ENCODE data around the gene EIF4G3. TPM values are rescaled to one million over a fixed set of nuclear protein-coding genes. Genes with fewer than 3 reads are reported as not detected.
"Not testable (repeated sequence)": the region's sequence is repeated elsewhere in the genome, so short reads cannot be mapped to it uniquely, and the experiment has no call there.

The EIF4G3 gene
- polyA plus RNA-seq: 13.1 TPM

GRCh38 chr1:21176586-21177555 is at the start of gene EIF4G3:
Gene EIF4G3, minus strand, starts transcription at chr1:21176897. Its CDS starts 174,155 bp downstream, at chr1:21002742.
- Mint-ChIP-seq H3K4me1 (peaks cover 20 to 33% (median 20%) of the 10 kb centered on the region in 3 donors), H3K9me3 (no peaks in the 10 kb centered on the region), H3K4me3 (peak within 1 kb of the TSS; percentile 89 to 99 (median 98)), H3K27ac (peak within 1 kb of the TSS; percentile 94 to 98 (median 97)), H3K27me3 (no peaks in the 10 kb centered on the region), H3K36me3 (no peaks in the 10 kb centered on the region)

- Mint-ChIP-seq H3K36me3 (peaks cover 6% of the 10 kb centered on the region), H3K4me3 (no peak overlapping the region), H3K27me3 (no peaks in the 10 kb centered on the region), H3K9me3 (no peaks in the 10 kb centered on the region), H3K27ac (peak overlapping the region in 2 of 3 donors; percentile 31 to 43), H3K4me1 (no peaks in the 10 kb centered on the region)
These were observed 48.4 kb upstream of the EIF4G3 start for GRCh38 chr1:21225065-21225464.

GRCh38 chr1:21220815-21221214 is 44.1 kb upstream of the EIF4G3 start:
- Mint-ChIP-seq H3K4me3 (no peak overlapping the region), H3K36me3 (peaks cover 4% of the 10 kb centered on the region), H3K9me3 (no peaks in the 10 kb centered on the region), H3K4me1 (peaks cover 2 to 6% (median 3%) of the 10 kb centered on the region in 3 donors), H3K27ac (peak overlapping the region in 1 of 3 donors; percentile 35), H3K27me3 (no peaks in the 10 kb centered on the region)

- Mint-ChIP-seq H3K27ac (peak overlapping the region in 1 of 3 donors; percentile 59), H3K9me3 (no peaks in the 10 kb centered on the region), H3K4me3 (no peak overlapping the region), H3K36me3 (peaks cover 4% of the 10 kb centered on the region), H3K27me3 (no peaks in the 10 kb centered on the region), H3K4me1 (peaks cover 2 to 6% (median 3%) of the 10 kb centered on the region in 3 donors)
These were observed 43.0 kb upstream of the EIF4G3 start for GRCh38 chr1:21219674-21220073.

- Mint-ChIP-seq H3K27ac (no peak overlapping the region), H3K4me3 (no peak overlapping the region), H3K27me3 (no peaks in the 10 kb centered on the region), H3K4me1 (peaks cover 2 to 6% (median 3%) of the 10 kb centered on the region in 3 donors), H3K36me3 (peaks cover 3% of the 10 kb centered on the region), H3K9me3 (no peaks in the 10 kb centered on the region)
These were observed 41.3 kb upstream of the EIF4G3 start for GRCh38 chr1:21217812-21218596.

GRCh38 chr1:21216835-21217811 is 40.4 kb upstream of the EIF4G3 start:
- peaks cover 2 to 6% (median 3%) of the 10 kb centered on the region in 3 donors for H3K4me1 Mint-ChIP-seq
- H3K36me3 Mint-ChIP-seq: peaks cover 2% of the 10 kb centered on the region
- no peak overlapping the region for H3K4me3 Mint-ChIP-seq
- peak overlapping the region in 1 of 3 donors; percentile 69 for H3K27ac Mint-ChIP-seq
- no peaks in the 10 kb centered on the region for H3K9me3 Mint-ChIP-seq
- no peaks in the 10 kb centered on the region for H3K27me3 Mint-ChIP-seq

GRCh38 chr1:21212126-21212525 is 35.4 kb upstream of the EIF4G3 start:
- Mint-ChIP-seq H3K4me1 (peaks cover 2 to 6% (median 3%) of the 10 kb centered on the region in 3 donors), H3K4me3 (no peak overlapping the region), H3K36me3 (peaks cover 7% of the 10 kb centered on the region), H3K27me3 (no peaks in the 10 kb centered on the region), H3K27ac (no peak overlapping the region), H3K9me3 (peaks cover 0 to 3% (median 0%) of the 10 kb centered on the region in 3 donors)

GRCh38 chr1:21208137-21208700 is 31.5 kb upstream of the EIF4G3 start:
- H3K36me3 Mint-ChIP-seq, H3K27ac Mint-ChIP-seq, H3K4me1 Mint-ChIP-seq, H3K27me3 Mint-ChIP-seq, H3K9me3 Mint-ChIP-seq, H3K4me3 Mint-ChIP-seq: not testable (repeated sequence)

GRCh38 chr1:21206117-21206516 is 29.4 kb upstream of the EIF4G3 start:
- H3K27ac Mint-ChIP-seq: no peak overlapping the region

GRCh38 chr1:21205416-21205815 is 28.7 kb upstream of the EIF4G3 start:
- Mint-ChIP-seq H3K36me3 (no peaks in the 10 kb centered on the region), H3K4me1 (no peaks in the 10 kb centered on the region), H3K27ac (no peak overlapping the region), H3K27me3 (no peaks in the 10 kb centered on the region), H3K4me3 (no peak overlapping the region), H3K9me3 (no peaks in the 10 kb centered on the region)

More at GRCh38 chr1:21206117-21206516, 29.4 kb upstream of the EIF4G3 start:
- H3K4me3 Mint-ChIP-seq: no peak overlapping the region
- peaks cover under 1% of the 10 kb centered on the region for H3K36me3 Mint-ChIP-seq
- H3K9me3 Mint-ChIP-seq: no peaks in the 10 kb centered on the region
- no peaks in the 10 kb centered on the region for H3K27me3 Mint-ChIP-seq
- H3K4me1 Mint-ChIP-seq: no peaks in the 10 kb centered on the region

GRCh38 chr1:21201650-21202049 is 25.0 kb upstream of the EIF4G3 start:
- no peaks in the 10 kb centered on the region for H3K9me3 Mint-ChIP-seq
- H3K36me3 Mint-ChIP-seq: peaks cover 1% of the 10 kb centered on the region
- H3K27ac Mint-ChIP-seq: no peak overlapping the region
- no peaks in the 10 kb centered on the region for H3K4me1 Mint-ChIP-seq
- H3K27me3 Mint-ChIP-seq: peaks cover 7% of the 10 kb centered on the region
- H3K4me3 Mint-ChIP-seq: no peak overlapping the region

GRCh38 chr1:21201238-21201637 is 24.5 kb upstream of the EIF4G3 start:
- H3K27ac Mint-ChIP-seq, H3K27me3 Mint-ChIP-seq, H3K4me3 Mint-ChIP-seq, H3K9me3 Mint-ChIP-seq, H3K36me3 Mint-ChIP-seq, H3K4me1 Mint-ChIP-seq: not testable (repeated sequence)

- no peak overlapping the region for H3K4me3 Mint-ChIP-seq
- no peaks in the 10 kb centered on the region for H3K4me1 Mint-ChIP-seq
- H3K27ac Mint-ChIP-seq: no peak overlapping the region
- peaks cover 1% of the 10 kb centered on the region for H3K36me3 Mint-ChIP-seq
- peaks cover 7% of the 10 kb centered on the region for H3K27me3 Mint-ChIP-seq
- H3K9me3 Mint-ChIP-seq: no peaks in the 10 kb centered on the region
These were observed 24.1 kb upstream of the EIF4G3 start for GRCh38 chr1:21200767-21201166.

GRCh38 chr1:21198929-21199328 is 22.2 kb upstream of the EIF4G3 start:
- Mint-ChIP-seq H3K4me3 (no peak overlapping the region), H3K27ac (no peak overlapping the region), H3K36me3 (peaks cover 1% of the 10 kb centered on the region), H3K27me3 (peaks cover 7% of the 10 kb centered on the region), H3K4me1 (peaks cover 0 to 5% (median 3%) of the 10 kb centered on the region in 3 donors), H3K9me3 (no peaks in the 10 kb centered on the region)
